ENCODE results near the gene RAPSN. TPM values are rescaled to one million over a fixed set of nuclear protein-coding genes. Genes with fewer than 3 reads are reported as not detected.

RAPSN gene
- total RNA-seq, 1 donor from 2014 or later, result 0.39 TPM

- Mint-ChIP-seq H3K27me3 (no peaks in the 10 kb centered on the region), H3K4me1 (ENCODE audit: unreplicated experiment) (peaks cover 3% of the 10 kb centered on the region), H3K36me3 (no peaks in the 10 kb centered on the region), H3K27ac (no peak overlapping the region), H3K4me3 (no peak overlapping the region), H3K9me3 (no peaks in the 10 kb centered on the region)
- TF ChIP-seq, protein P1, sequence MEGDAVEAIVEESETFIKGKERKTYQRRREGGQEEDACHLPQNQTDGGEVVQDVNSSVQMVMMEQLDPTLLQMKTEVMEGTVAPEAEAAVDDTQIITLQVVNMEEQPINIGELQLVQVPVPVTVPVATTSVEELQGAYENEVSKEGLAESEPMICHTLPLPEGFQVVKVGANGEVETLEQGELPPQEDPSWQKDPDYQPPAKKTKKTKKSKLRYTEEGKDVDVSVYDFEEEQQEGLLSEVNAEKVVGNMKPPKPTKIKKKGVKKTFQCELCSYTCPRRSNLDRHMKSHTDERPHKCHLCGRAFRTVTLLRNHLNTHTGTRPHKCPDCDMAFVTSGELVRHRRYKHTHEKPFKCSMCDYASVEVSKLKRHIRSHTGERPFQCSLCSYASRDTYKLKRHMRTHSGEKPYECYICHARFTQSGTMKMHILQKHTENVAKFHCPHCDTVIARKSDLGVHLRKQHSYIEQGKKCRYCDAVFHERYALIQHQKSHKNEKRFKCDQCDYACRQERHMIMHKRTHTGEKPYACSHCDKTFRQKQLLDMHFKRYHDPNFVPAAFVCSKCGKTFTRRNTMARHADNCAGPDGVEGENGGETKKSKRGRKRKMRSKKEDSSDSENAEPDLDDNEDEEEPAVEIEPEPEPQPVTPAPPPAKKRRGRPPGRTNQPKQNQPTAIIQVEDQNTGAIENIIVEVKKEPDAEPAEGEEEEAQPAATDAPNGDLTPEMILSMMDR (conservative IDR thresholded peaks at IDR 0.05), result no peak
- DNase-seq (ENCODE audit: extremely low spot score, unreplicated experiment), result no peak
Observed at GRCh38 chr11:47453365-47453764, 4.4 kb upstream of the RAPSN start.

GRCh38 chr11:47451990-47452389, 3.1 kb upstream of the RAPSN start:
- no peaks in the 10 kb centered on the region for H3K9me3 Mint-ChIP-seq
- no peak overlapping the region for H3K4me3 Mint-ChIP-seq
- H3K27ac Mint-ChIP-seq, result no peak overlapping the region
- TF ChIP-seq, protein P1 (conservative IDR thresholded peaks at IDR 0.05), result no peak
- no peaks in the 10 kb centered on the region for H3K27me3 Mint-ChIP-seq
- no peaks in the 10 kb centered on the region for H3K36me3 Mint-ChIP-seq
- H3K4me1 Mint-ChIP-seq (ENCODE audit: unreplicated experiment), result peaks cover 3% of the 10 kb centered on the region
- DNase-seq (ENCODE audit: extremely low spot score, unreplicated experiment), result no peak

GRCh38 chr11:47451436-47451835, 2.5 kb upstream of the RAPSN start:
- DNase-seq (ENCODE audit: extremely low spot score, unreplicated experiment), result no peak
- no peak overlapping the region for H3K27ac Mint-ChIP-seq
- peaks cover 3% of the 10 kb centered on the region for H3K4me1 Mint-ChIP-seq (ENCODE audit: unreplicated experiment)
- H3K36me3 Mint-ChIP-seq, result no peaks in the 10 kb centered on the region
- H3K9me3 Mint-ChIP-seq, result no peaks in the 10 kb centered on the region
- no peaks in the 10 kb centered on the region for H3K27me3 Mint-ChIP-seq
- H3K4me3 Mint-ChIP-seq, result no peak overlapping the region
- TF ChIP-seq, protein P1 (conservative IDR thresholded peaks at IDR 0.05), result no peak

- no peak overlapping the region for H3K27ac Mint-ChIP-seq
- peaks cover 3% of the 10 kb centered on the region for H3K4me1 Mint-ChIP-seq (ENCODE audit: unreplicated experiment)
- no peak overlapping the region for H3K4me3 Mint-ChIP-seq
- H3K27me3 Mint-ChIP-seq, result no peaks in the 10 kb centered on the region
- H3K36me3 Mint-ChIP-seq, result no peaks in the 10 kb centered on the region
- DNase-seq (ENCODE audit: extremely low spot score, unreplicated experiment), result no peak
- TF ChIP-seq, protein P1 (conservative IDR thresholded peaks at IDR 0.05), result no peak
- no peaks in the 10 kb centered on the region for H3K9me3 Mint-ChIP-seq
Observed at GRCh38 chr11:47449541-47449940, 605 bp upstream of the RAPSN start.

- DNase-seq (ENCODE audit: extremely low spot score, unreplicated experiment), result no peak
- Mint-ChIP-seq H3K9me3 (no peaks in the 10 kb centered on the region), H3K4me3 (no peak overlapping the region), H3K27me3 (no peaks in the 10 kb centered on the region), H3K4me1 (ENCODE audit: unreplicated experiment) (no peaks in the 10 kb centered on the region), H3K27ac (no peak overlapping the region), H3K36me3 (no peaks in the 10 kb centered on the region)
- TF ChIP-seq, protein P1 (conservative IDR thresholded peaks at IDR 0.05), result no peak
Observed at GRCh38 chr11:47447906-47448305, 1.0 kb downstream of the RAPSN start.

DNA sequence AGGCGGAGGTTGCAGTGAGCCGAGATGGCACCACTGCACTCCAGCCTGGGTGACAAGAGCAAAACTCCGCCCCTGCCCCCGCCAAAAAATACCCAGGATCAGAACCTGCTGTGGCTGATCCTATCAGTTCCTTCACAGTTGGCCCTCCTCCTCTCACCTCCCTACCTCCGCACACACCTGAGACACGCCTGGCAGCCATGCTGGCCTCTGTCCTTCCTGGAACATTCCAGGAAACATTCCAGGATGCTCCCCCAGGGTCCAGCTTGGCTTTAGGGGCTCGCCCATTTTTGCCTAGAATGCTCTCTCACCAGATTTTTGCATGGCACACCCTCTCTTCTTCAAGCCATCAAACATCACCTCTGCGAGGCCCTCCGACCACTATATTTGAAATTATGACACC, 2.1 kb downstream of the RAPSN start:
- Mint-ChIP-seq H3K27ac (no peak overlapping the region), H3K9me3 (no peaks in the 10 kb centered on the region)

More for the DNA sequence above, 2.1 kb downstream of the RAPSN start:
- H3K4me1 Mint-ChIP-seq (ENCODE audit: unreplicated experiment), result no peaks in the 10 kb centered on the region
- DNase-seq (ENCODE audit: extremely low spot score, unreplicated experiment), result no peak
- TF ChIP-seq, protein P1 (conservative IDR thresholded peaks at IDR 0.05), result no peak
- no peaks in the 10 kb centered on the region for H3K36me3 Mint-ChIP-seq
- H3K27me3 Mint-ChIP-seq, result no peaks in the 10 kb centered on the region
- H3K4me3 Mint-ChIP-seq, result no peak overlapping the region
